ENCODE measurements around the gene CEBPZOS.

Gene CEBPZOS

GRCh38 chr2:37231241-37232130, 35.2 kb downstream of the CEBPZOS start, which contains the start of the genes CEBPZ and NDUFAF7:
TSS of gene CEBPZ (minus strand) at chr2:37231596. CDS start at chr2:37231567, 29 bp downstream.
TSS of gene NDUFAF7 (plus strand) at chr2:37231658. CDS start at chr2:37231706, 48 bp downstream.
- TF ChIP-seq CTCF (IDR thresholded peaks at IDR 0.05): peak; percentile 36
- Histone ChIP-seq H3K27me3 (no peaks in the 10 kb centered on the region), H3K4me3 (ENCODE audit: low read depth in 1 of 2, low read length in 1 of 2) (peak within 1 kb of the TSS; percentile 90 to 97), H3K36me3 (peaks cover 26% of the 10 kb centered on the region), H3K9me3 (no peaks in the 10 kb centered on the region), H3K27ac (peak within 1 kb of the TSS; percentile 95), H3K4me1 (ENCODE audit: control insufficient read depth in 1 of 2, insufficient read depth in 1 of 2, low read depth in 1 of 2, low read length in 1 of 2) (peaks cover 34 to 36% of the 10 kb centered on the region in 2 experiments)

GRCh38 chr2:37232131-37232933, 36.0 kb downstream of the CEBPZOS start:
- TF ChIP-seq CTCF (IDR thresholded peaks at IDR 0.05): no peak
- Histone ChIP-seq H3K27me3 (no peaks in the 10 kb centered on the region), H3K27ac (peak overlapping the region; percentile 95), H3K4me3 (ENCODE audit: low read depth in 1 of 2, low read length in 1 of 2) (peak overlapping the region; percentile 90 to 97), H3K36me3 (peaks cover 23% of the 10 kb centered on the region), H3K4me1 (ENCODE audit: control insufficient read depth in 1 of 2, insufficient read depth in 1 of 2, low read depth in 1 of 2, low read length in 1 of 2) (peaks cover 34 to 36% of the 10 kb centered on the region in 2 experiments), H3K9me3 (no peaks in the 10 kb centered on the region)

GRCh38 chr2:37243435-37243834, 47.1 kb downstream of the CEBPZOS start:
- H3K27ac ChIP-seq: no peak overlapping the region

GRCh38 chr2:37244017-37244416, 47.7 kb downstream of the CEBPZOS start:
- no peak overlapping the region for H3K27ac ChIP-seq

More at GRCh38 chr2:37243435-37243834, 47.1 kb downstream of the CEBPZOS start:
- Histone ChIP-seq H3K4me3 (ENCODE audit: low read depth in 1 of 2, low read length in 1 of 2) (no peak overlapping the region), H3K9me3 (no peaks in the 10 kb centered on the region), H3K36me3 (peaks cover 89% of the 10 kb centered on the region), H3K4me1 (ENCODE audit: control insufficient read depth in 1 of 2, insufficient read depth in 1 of 2, low read depth in 1 of 2, low read length in 1 of 2) (peaks cover 2 to 6% of the 10 kb centered on the region in 2 experiments), H3K27me3 (no peaks in the 10 kb centered on the region)
- no peak for TF ChIP-seq CTCF (IDR thresholded peaks at IDR 0.05)

More at GRCh38 chr2:37244017-37244416, 47.7 kb downstream of the CEBPZOS start:
- H3K4me1 ChIP-seq (ENCODE audit: control insufficient read depth in 1 of 2, insufficient read depth in 1 of 2, low read depth in 1 of 2, low read length in 1 of 2): peaks cover 2 to 6% of the 10 kb centered on the region in 2 experiments
- no peaks in the 10 kb centered on the region for H3K27me3 ChIP-seq
- peaks cover 92% of the 10 kb centered on the region for H3K36me3 ChIP-seq
- no peak overlapping the region for H3K4me3 ChIP-seq (ENCODE audit: low read depth in 1 of 2, low read length in 1 of 2)
- no peaks in the 10 kb centered on the region for H3K9me3 ChIP-seq
- TF ChIP-seq CTCF (IDR thresholded peaks at IDR 0.05): no peak

All from neutrophil (primary cell).